ENCODE measurements around the gene B4GALT6. TPM values are rescaled to one million over a fixed set of nuclear protein-coding genes. Genes with fewer than 3 reads are reported as not detected.
A peak's percentile ranks its signal among the peaks of the same experiment; 100 is the strongest.

B4GALT6 gene
- total RNA-seq, 1 donor from 2014 or later: 12.2 TPM

DNA sequence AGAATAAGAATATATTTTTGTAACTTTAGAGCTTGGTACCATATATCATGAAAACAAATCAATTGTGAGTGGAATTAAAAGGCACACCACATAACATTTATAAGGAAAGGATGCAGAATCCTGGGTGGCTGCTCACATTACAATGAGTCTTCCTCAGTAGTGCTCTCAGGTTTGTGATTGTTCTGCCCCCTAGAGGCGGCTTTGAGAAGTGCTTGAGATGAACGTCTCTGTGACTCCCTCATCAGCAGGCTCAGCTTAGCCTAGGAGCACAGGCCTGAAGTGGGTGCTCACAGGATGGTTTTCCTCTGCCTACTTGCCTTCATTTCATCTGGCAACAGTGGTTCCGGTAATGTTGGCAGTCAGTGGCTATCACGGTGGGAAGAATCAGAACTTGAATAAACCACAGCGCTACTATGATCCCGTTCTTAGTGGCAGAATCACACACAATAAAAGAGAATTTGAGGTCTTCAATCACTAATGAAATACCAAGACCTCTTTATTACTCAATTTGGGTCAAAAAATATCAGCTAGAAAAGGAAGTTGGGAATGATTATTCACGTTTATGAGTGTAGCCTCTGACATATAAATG lies 38.1 kb upstream of the B4GALT6 start:
- Mint-ChIP-seq H3K9me3 (ENCODE audit: low read depth) (peaks cover 10% of the 10 kb centered on the region), H3K27ac (ENCODE audit: unreplicated experiment) (no peak overlapping the region), H3K27me3 (ENCODE audit: low read depth) (peaks cover 9% of the 10 kb centered on the region), H3K4me1 (ENCODE audit: low read depth) (no peaks in the 10 kb centered on the region), H3K4me3 (ENCODE audit: unreplicated experiment) (no peak overlapping the region), H3K36me3 (ENCODE audit: low read depth) (peaks cover 1% of the 10 kb centered on the region)
- TF ChIP-seq, protein P1, sequence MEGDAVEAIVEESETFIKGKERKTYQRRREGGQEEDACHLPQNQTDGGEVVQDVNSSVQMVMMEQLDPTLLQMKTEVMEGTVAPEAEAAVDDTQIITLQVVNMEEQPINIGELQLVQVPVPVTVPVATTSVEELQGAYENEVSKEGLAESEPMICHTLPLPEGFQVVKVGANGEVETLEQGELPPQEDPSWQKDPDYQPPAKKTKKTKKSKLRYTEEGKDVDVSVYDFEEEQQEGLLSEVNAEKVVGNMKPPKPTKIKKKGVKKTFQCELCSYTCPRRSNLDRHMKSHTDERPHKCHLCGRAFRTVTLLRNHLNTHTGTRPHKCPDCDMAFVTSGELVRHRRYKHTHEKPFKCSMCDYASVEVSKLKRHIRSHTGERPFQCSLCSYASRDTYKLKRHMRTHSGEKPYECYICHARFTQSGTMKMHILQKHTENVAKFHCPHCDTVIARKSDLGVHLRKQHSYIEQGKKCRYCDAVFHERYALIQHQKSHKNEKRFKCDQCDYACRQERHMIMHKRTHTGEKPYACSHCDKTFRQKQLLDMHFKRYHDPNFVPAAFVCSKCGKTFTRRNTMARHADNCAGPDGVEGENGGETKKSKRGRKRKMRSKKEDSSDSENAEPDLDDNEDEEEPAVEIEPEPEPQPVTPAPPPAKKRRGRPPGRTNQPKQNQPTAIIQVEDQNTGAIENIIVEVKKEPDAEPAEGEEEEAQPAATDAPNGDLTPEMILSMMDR (IDR thresholded peaks at IDR 0.05): peak; percentile 93
- DNase-seq (ENCODE audit: low spot score): no peak

DNA sequence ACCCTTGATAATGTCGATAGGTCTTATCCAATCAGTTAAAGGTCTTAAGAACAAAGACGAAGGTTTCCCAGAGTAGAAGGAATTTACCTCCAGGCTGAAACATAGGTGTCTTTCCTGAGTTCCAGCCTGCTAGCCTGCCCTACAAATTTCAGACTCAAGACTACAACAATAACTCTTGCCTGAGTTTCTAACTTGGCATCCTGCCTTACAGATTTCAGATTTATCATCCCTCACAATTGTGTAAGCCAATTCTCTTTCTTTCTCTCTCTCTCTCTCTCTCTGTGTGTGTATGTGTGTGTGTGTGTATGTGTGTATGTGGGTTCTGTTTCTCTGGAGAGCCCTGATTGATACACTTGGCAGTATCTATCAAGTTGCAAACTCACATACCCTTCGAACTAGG lies 37.2 kb upstream of the B4GALT6 start:
- peaks cover 5% of the 10 kb centered on the region for H3K27me3 Mint-ChIP-seq (ENCODE audit: low read depth)
- peaks cover 10% of the 10 kb centered on the region for H3K9me3 Mint-ChIP-seq (ENCODE audit: low read depth)
- H3K4me3 Mint-ChIP-seq (ENCODE audit: unreplicated experiment): no peak overlapping the region
- TF ChIP-seq, protein P1 (IDR thresholded peaks at IDR 0.05): no peak
- no peak for DNase-seq (ENCODE audit: low spot score)
- H3K4me1 Mint-ChIP-seq (ENCODE audit: low read depth): no peaks in the 10 kb centered on the region
- peaks cover 1% of the 10 kb centered on the region for H3K36me3 Mint-ChIP-seq (ENCODE audit: low read depth)
- H3K27ac Mint-ChIP-seq (ENCODE audit: unreplicated experiment): no peak overlapping the region

- H3K4me1 Mint-ChIP-seq (ENCODE audit: low read depth): no peaks in the 10 kb centered on the region
- no peak for DNase-seq (ENCODE audit: low spot score)
- no peak overlapping the region for H3K27ac Mint-ChIP-seq (ENCODE audit: unreplicated experiment)
- H3K36me3 Mint-ChIP-seq (ENCODE audit: low read depth): peaks cover 1% of the 10 kb centered on the region
- H3K27me3 Mint-ChIP-seq (ENCODE audit: low read depth): peaks cover 5% of the 10 kb centered on the region
- peaks cover 10% of the 10 kb centered on the region for H3K9me3 Mint-ChIP-seq (ENCODE audit: low read depth)
- no peak overlapping the region for H3K4me3 Mint-ChIP-seq (ENCODE audit: unreplicated experiment)
- TF ChIP-seq, protein P1 (IDR thresholded peaks at IDR 0.05): no peak
Observed at GRCh38 chr18:31720867-31721266, 36.5 kb upstream of the B4GALT6 start.

- Mint-ChIP-seq H3K27me3 (ENCODE audit: low read depth) (peaks cover 2% of the 10 kb centered on the region), H3K36me3 (ENCODE audit: low read depth) (peaks cover 1% of the 10 kb centered on the region), H3K4me3 (ENCODE audit: unreplicated experiment) (no peak overlapping the region), H3K4me1 (ENCODE audit: low read depth) (no peaks in the 10 kb centered on the region), H3K9me3 (ENCODE audit: low read depth) (peaks cover 10% of the 10 kb centered on the region), H3K27ac (ENCODE audit: unreplicated experiment) (no peak overlapping the region)
- TF ChIP-seq, protein P1 (IDR thresholded peaks at IDR 0.05): no peak
- DNase-seq (ENCODE audit: low spot score): no peak
Observed at GRCh38 chr18:31719363-31720006, 35.1 kb upstream of the B4GALT6 start.

DNA sequence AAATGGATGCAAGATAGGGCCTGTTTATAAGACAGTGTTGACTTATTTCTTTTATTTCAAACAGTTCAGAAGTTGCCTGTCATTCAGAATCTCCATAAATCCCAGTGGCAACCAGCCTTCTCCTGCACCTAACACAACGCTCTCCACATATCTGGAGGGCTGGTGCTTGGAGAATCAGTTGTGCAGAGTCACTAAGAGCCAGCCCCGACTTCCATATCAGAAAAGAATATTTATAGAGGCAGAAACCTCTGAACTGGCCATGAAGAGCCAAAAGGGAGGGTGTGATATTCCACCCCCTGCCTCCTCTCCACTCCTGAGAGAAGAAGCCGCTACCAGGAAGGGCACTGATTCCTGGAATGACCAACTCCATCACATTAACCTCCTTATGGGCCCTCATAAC lies 34.0 kb upstream of the B4GALT6 start:
- Mint-ChIP-seq H3K36me3 (ENCODE audit: low read depth) (peaks cover 1% of the 10 kb centered on the region), H3K27me3 (ENCODE audit: low read depth) (no peaks in the 10 kb centered on the region)

More for the DNA sequence above, 34.0 kb upstream of the B4GALT6 start:
- H3K27ac Mint-ChIP-seq (ENCODE audit: unreplicated experiment): no peak overlapping the region
- DNase-seq (ENCODE audit: low spot score): no peak
- TF ChIP-seq, protein P1 (IDR thresholded peaks at IDR 0.05): no peak
- H3K4me1 Mint-ChIP-seq (ENCODE audit: low read depth): no peaks in the 10 kb centered on the region
- H3K9me3 Mint-ChIP-seq (ENCODE audit: low read depth): peaks cover 10% of the 10 kb centered on the region
- no peak overlapping the region for H3K4me3 Mint-ChIP-seq (ENCODE audit: unreplicated experiment)
